IMR-90 (cell line): Measurements from ENCODE around the gene PAM. TPM values are rescaled to one million over a fixed set of nuclear protein-coding genes. Genes with fewer than 3 reads are reported as not detected.

Experiments
- ATAC-seq: fragments of 200-7000 bp; cut with Tn5 transposase; 2 replicates; pipeline ENCODE4 v1.9.1; 2020; ENCODE audit warnings: low read depth, mild to moderate bottlenecking, moderate library complexity
- BruUV-seq: library from RNA; stranded (reverse); fragments of 400-500 nt; replicated peaks from 2 replicates; lab custom pipeline; 2021; lab: Mats Ljungman, UMichigan
- CTCF ChIA-PET: fragments of 300-600 bp; formaldehyde crosslinking; extraction: SDS; loops from one replicate; lab custom pipeline; 2021; ENCODE audit warnings: antibody characterized with exemption; lab: Yijun Ruan, JAX
- POLR2A ChIA-PET: fragments of 300-600 bp; sonication (Branson Sonifier 250); formaldehyde crosslinking; loops from one replicate; lab custom pipeline; 2022; ENCODE audit warnings: antibody characterized with exemption; ENCODE audit not compliant: unreplicated experiment; lab: Charles Lee
- DNase-seq: peaks from one replicate; pipeline ENCODE4 v3.0.0; 2013
- H2AFZ ChIP-seq: replicated peaks from 2 replicates; pipeline ENCODE3; 2013; ENCODE audit warnings: low read length, mild to moderate bottlenecking; ENCODE audit not compliant: poor library complexity
- H2AK5ac ChIP-seq: 2 replicates; pipeline ENCODE4 v1.6.1; 2013; ENCODE audit warnings: low read depth, low read length, inconsistent platforms
- H2AK9ac ChIP-seq: replicated peaks from 2 replicates; pipeline ENCODE3; 2013; ENCODE audit warnings: mild to moderate bottlenecking, low read depth, low read length, moderate library complexity; ENCODE audit not compliant: poor library complexity
- H2BK120ac ChIP-seq: 2 replicates; pipeline ENCODE4 v1.6.1; 2013; ENCODE audit warnings: low read depth, low read length, inconsistent platforms
- H2BK15ac ChIP-seq: 3 replicates; pipeline ENCODE4 v1.6.1; 2013; ENCODE audit warnings: low read depth, low read length, inconsistent platforms
- H2BK20ac ChIP-seq: 2 replicates; pipeline ENCODE4 v1.6.1; 2013; ENCODE audit warnings: low read depth, mild to moderate bottlenecking, inconsistent platforms, low read length, moderate library complexity
- H2BK5ac ChIP-seq: 2 replicates; pipeline ENCODE4 v1.6.1; 2013; ENCODE audit warnings: mild to moderate bottlenecking, low read depth, low read length, inconsistent platforms; ENCODE audit not compliant: poor library complexity, severe bottlenecking
- H3K14ac ChIP-seq: replicated peaks from 2 replicates; pipeline ENCODE4 v1.6.1; 2013; ENCODE audit warnings: low read depth, low read length, inconsistent platforms
- H3K18ac ChIP-seq: 2 replicates; pipeline ENCODE4 v1.6.1; 2013; ENCODE audit warnings: low read depth, low read length, control low read depth
- H3K23ac ChIP-seq: 2 replicates; pipeline ENCODE4 v1.6.1; 2013; ENCODE audit warnings: low read depth, low read length, inconsistent platforms
- H3K27ac ChIP-seq: 2 replicates; pipeline ENCODE4 v1.5.1; 2013; ENCODE audit warnings: mild to moderate bottlenecking, control low read depth, low read length; ENCODE audit not compliant: insufficient read depth
- H3K27me3 ChIP-seq: 2 replicates; pipeline ENCODE4 v1.6.1; 2013; ENCODE audit warnings: low read length; ENCODE audit not compliant: control insufficient read depth, insufficient read depth
- H3K36me3 ChIP-seq: 2 replicates; pipeline ENCODE4 v1.6.1; 2013; ENCODE audit warnings: low read length, mixed read lengths; ENCODE audit not compliant: control insufficient read depth, insufficient read depth
- H3K4ac ChIP-seq: 2 replicates; pipeline ENCODE4 v1.6.1; 2013; ENCODE audit warnings: low read depth, low read length, inconsistent platforms
- H3K4me1 ChIP-seq: 2 replicates; pipeline ENCODE4 v1.6.1; 2013; ENCODE audit warnings: low read length, mixed read lengths; ENCODE audit not compliant: control insufficient read depth, insufficient read depth
- H3K4me2 ChIP-seq: 2 replicates; pipeline ENCODE4 v1.6.1; 2013; ENCODE audit warnings: low read depth, mild to moderate bottlenecking, control low read depth, low read length, moderate library complexity
- H3K4me3 ChIP-seq: 2 replicates; pipeline ENCODE4 v1.5.1; 2013; ENCODE audit warnings: low read depth, mild to moderate bottlenecking, control low read depth, low read length, moderate library complexity; ENCODE audit not compliant: insufficient read depth
- H3K56ac ChIP-seq: 2 replicates; pipeline ENCODE4 v1.6.1; 2013; ENCODE audit warnings: low read length, inconsistent platforms; ENCODE audit not compliant: insufficient read depth; ENCODE audit errors: extremely low read depth
- H3K79me1 ChIP-seq, 2 experiments: 2 replicates each; pipeline ENCODE4 v1.6.1; 2013; ENCODE audit warnings: low read length in 2 of 2, inconsistent platforms in 1 of 2, low read depth in 1 of 2
- H3K9ac ChIP-seq: 2 replicates; pipeline ENCODE4 v1.6.1; 2013; ENCODE audit warnings: low read depth, low read length, control low read depth
- H3K9me1 ChIP-seq: 2 replicates; pipeline ENCODE4 v1.6.1; 2013; ENCODE audit warnings: low read length, inconsistent platforms; ENCODE audit not compliant: insufficient read depth
- H3K9me3 ChIP-seq: 2 replicates; pipeline ENCODE4 v1.6.1; 2013; ENCODE audit warnings: low read length; ENCODE audit not compliant: control insufficient read depth, insufficient read depth
- H4K20me1 ChIP-seq: 2 replicates; pipeline ENCODE4 v1.6.1; 2013; ENCODE audit warnings: low read length, inconsistent platforms; ENCODE audit not compliant: insufficient read depth
- H4K5ac ChIP-seq: 2 replicates; pipeline ENCODE4 v1.6.1; 2013; ENCODE audit warnings: mild to moderate bottlenecking, low read depth, low read length, control low read depth
- H4K8ac ChIP-seq, 2 experiments: 2 replicates each; pipeline ENCODE4 v1.6.1; 2013; ENCODE audit warnings: low read depth in 2 of 2, low read length in 2 of 2, control low read depth in 1 of 2, inconsistent platforms in 1 of 2
- H4K91ac ChIP-seq: 2 replicates; pipeline ENCODE4 v1.6.1; 2013; ENCODE audit warnings: low read depth, low read length, inconsistent platforms; ENCODE audit not compliant: insufficient read depth
- BHLHE40 ChIP-seq: fragments of 150-350 bp; IDR thresholded peaks from 2 replicates; pipeline ENCODE4 v1.6.1; 2016; ENCODE audit warnings: mild to moderate bottlenecking, low read depth, low read length
- CEBPB ChIP-seq: IDR thresholded peaks from 2 replicates; pipeline ENCODE4 v1.6.1; 2012; ENCODE audit warnings: low read depth, low read length, improper control_type of control experiment
- CHD1 ChIP-seq: IDR thresholded peaks from 2 replicates; pipeline ENCODE4 v1.6.1; 2012; ENCODE audit warnings: low read depth, low read length, improper control_type of control experiment
- CTCF ChIP-seq: conservative IDR thresholded peaks from 2 replicates; pipeline ENCODE4 v1.5.1; 2012; ENCODE audit warnings: mild to moderate bottlenecking, low read depth, low read length, improper control_type of control experiment
- ELK1 ChIP-seq: fragments of 150-350 bp; IDR thresholded peaks from 2 replicates; pipeline ENCODE4 v1.6.1; 2016; ENCODE audit warnings: low read depth, mild to moderate bottlenecking, low read length, moderate library complexity, borderline replicate concordance
- FOS ChIP-seq: fragments of 150-350 bp; IDR thresholded peaks from 2 replicates; pipeline ENCODE4 v1.6.1; 2016; ENCODE audit warnings: low read depth, low read length
- MAFK ChIP-seq: IDR thresholded peaks from 2 replicates; pipeline ENCODE4 v1.6.1; 2012; ENCODE audit warnings: low read depth, low read length, improper control_type of control experiment
- MAZ ChIP-seq: IDR thresholded peaks from 2 replicates; pipeline ENCODE4 v1.6.1; 2012; ENCODE audit warnings: low read depth, mild to moderate bottlenecking, low read length, improper control_type of control experiment, moderate library complexity, borderline replicate concordance
- MXI1 ChIP-seq: IDR thresholded peaks from 2 replicates; pipeline ENCODE4 v1.6.1; 2012; ENCODE audit warnings: low read depth, mild to moderate bottlenecking, low read length, moderate library complexity, borderline replicate concordance
- NFE2L2 ChIP-seq: fragments of 150-350 bp; IDR thresholded peaks from 2 replicates; pipeline ENCODE4 v1.6.1; 2016; ENCODE audit warnings: low read depth, mild to moderate bottlenecking, low read length
- POLR2A ChIP-seq: IDR thresholded peaks from 2 replicates; pipeline ENCODE4 v1.6.1; 2012; ENCODE audit warnings: mild to moderate bottlenecking, low read depth, low read length
- RAD21 ChIP-seq: IDR thresholded peaks from 2 replicates; pipeline ENCODE4 v1.6.1; 2012; ENCODE audit warnings: low read length, improper control_type of control experiment
- RCOR1 ChIP-seq: IDR thresholded peaks from 2 replicates; pipeline ENCODE4 v1.6.1; 2012; ENCODE audit warnings: mild to moderate bottlenecking, low read length, improper control_type of control experiment; ENCODE audit not compliant: insufficient replicate concordance
- RFX5 ChIP-seq: IDR thresholded peaks from 2 replicates; pipeline ENCODE4 v1.8.0; 2012; ENCODE audit warnings: low read depth, mild to moderate bottlenecking, low read length, moderate library complexity
- SMC3 ChIP-seq: fragments of 150-350 bp; IDR thresholded peaks from 2 replicates; pipeline ENCODE4 v1.6.1; 2016; ENCODE audit warnings: low read depth, mild to moderate bottlenecking, antibody characterized with exemption, low read length, moderate library complexity
- WGBS, 2 experiments: methylation state at CpG; one replicate each; pipeline versions ENCODE4 v1.1.5 to v1.1.7; 2013; ENCODE audit warnings: missing lambda C conversion rate in 2 of 2; ENCODE audit not compliant: insufficient read length in 1 of 2; ENCODE audit errors: extremely low coverage in 2 of 2; 5-methylcytosine and 5-hydroxymethylcytosine counted together
- dilution Hi-C: fragments of 300-500 bp; cut with HindIII; formaldehyde crosslinking; loops from one replicate; pipeline ENCODE4 v1.14.3; 2018; ENCODE audit warnings: low sequenced_read_pairs; ENCODE audit not compliant: unreplicated experiment
- in situ Hi-C: fragments of 300-500 bp; cut with MboI; formaldehyde crosslinking; loops from 3 replicates; pipeline ENCODE4 v1.14.3; 2019; ENCODE audit warnings: low sequenced_read_pairs, inconsistent platforms, mixed read lengths
- intact Hi-C: fragments of 100-400 bp; cut with micrococcal nuclease; formaldehyde crosslinking; loops from 2 replicates; pipeline ENCODE4 v1.10.0; 2022
- polyA plus RNA-seq, 3 experiments: library from polyadenylated mRNA; depleted of rRNA; stranded (reverse); fragments of >200 nt; gene quantifications; 2 replicates each; pipeline ENCODE4 v1.2.3, GENCODE V29; 2012; ENCODE audit warnings: low replicate concordance in 1 of 3
- total RNA-seq: library from RNA; depleted of rRNA; stranded (reverse); fragments of >200 nt; gene quantifications from 2 replicates; pipeline ENCODE4 v1.2.3, GENCODE V29; 2012

Gene PAM
- total and polyA plus RNA-seq, 2 of the 4 experiments (the other 2 are of a cell fraction) = 115 to 179 TPM

- H4K91ac ChIP-seq = no peak overlapping the region
- H2BK20ac ChIP-seq = no peak overlapping the region
- intact Hi-C loops = no loop called here
- DNase-seq = peak; percentile 22
- H3K4me2 ChIP-seq = no peak overlapping the region
- ChIA-PET CTCF (interaction anchor here (1.2 kb wide), 1 partner anchor 13 kb away, joined by 3 read pairs; no protein-coding TSS in a partner anchor), POLR2A (no interaction called here)
- no TSS peak for BruUV-seq
- H4K20me1 ChIP-seq = no peaks in the 10 kb centered on the region
- in situ Hi-C loops = no loop called here
- no peaks in the 10 kb centered on the region for H3K36me3 ChIP-seq
- H2AFZ ChIP-seq = no peak overlapping the region
- no peak overlapping the region for H3K56ac ChIP-seq
- no peak overlapping the region for H3K4ac ChIP-seq
- 89% methylated on average over 5 of the region's 8 CpGs; no CpG with 5 or more reads in 1 of the 2 experiments for WGBS, 2 experiments
- ATAC-seq = no peak
- H3K27me3 ChIP-seq = no peaks in the 10 kb centered on the region
- H4K5ac ChIP-seq = no peak overlapping the region
- H4K8ac ChIP-seq = no peak overlapping the region
- H2BK5ac ChIP-seq = no peak overlapping the region
- no peak overlapping the region for H3K27ac ChIP-seq
- no peak overlapping the region for H2AK5ac ChIP-seq
- no peak overlapping the region for H3K23ac ChIP-seq
- H3K9me1 ChIP-seq = no peaks in the 10 kb centered on the region; the same call in 1 of the 2 replicates
- no peak overlapping the region for H3K14ac ChIP-seq
- H3K79me1 ChIP-seq = no peaks in the 10 kb centered on the region
- H3K9ac ChIP-seq = no peak overlapping the region
- no peak overlapping the region for H3K4me3 ChIP-seq
- H3K4me1 ChIP-seq = peaks cover 7% of the 10 kb centered on the region
- H2AK9ac ChIP-seq = no peak overlapping the region
- no peak overlapping the region for H3K18ac ChIP-seq
- TF ChIP-seq RFX5 = no peak
- no peak for TF ChIP-seq RAD21
- TF ChIP-seq SMC3 = no peak
- no peak for TF ChIP-seq CTCF
- no peak for TF ChIP-seq CEBPB
- no peak for TF ChIP-seq RCOR1
- TF ChIP-seq NFE2L2 = no peak
- TF ChIP-seq FOS = no peak
- no peak for TF ChIP-seq CHD1
- TF ChIP-seq POLR2A = no peak
- no peak for TF ChIP-seq MXI1
- TF ChIP-seq ELK1 = no peak
- TF ChIP-seq BHLHE40 = no peak
- no peak for TF ChIP-seq MAZ
- no peak for TF ChIP-seq MAFK
- no peaks in the 10 kb centered on the region for H3K9me3 ChIP-seq
- no peak overlapping the region for H2BK15ac ChIP-seq
- dilution Hi-C loops = no loop called here
- H2BK120ac ChIP-seq = no peak overlapping the region
Measured at GRCh38 chr5:102711525-102712385, 43.4 kb upstream of the PAM start.
